PFSK-1 (cell line): ENCODE results near the gene INPP5A.

Experiments
- POLR2AphosphoS5 ChIP-seq: IDR thresholded peaks from 2 replicates; pipeline ENCODE4 v1.6.1; 2012; ENCODE audit warnings: low read depth, mild to moderate bottlenecking, control low read depth, low read length, moderate library complexity
- SIN3A ChIP-seq: IDR thresholded peaks from 2 replicates; pipeline ENCODE4 v1.6.1; 2012; ENCODE audit warnings: mild to moderate bottlenecking, low read length, moderate library complexity, borderline replicate concordance; ENCODE audit not compliant: insufficient read depth
- TAF1 ChIP-seq: IDR thresholded peaks from 2 replicates; pipeline ENCODE4 v1.6.1; 2012; ENCODE audit warnings: low read length, control low read depth, borderline replicate concordance; ENCODE audit not compliant: insufficient read depth
- TF ChIP-seq, protein P1 (sequence below), 2 experiments: IDR thresholded peaks; 2 replicates each; pipeline versions ENCODE4 v1.6.1 to v1.8.0; 2011 to 2012; ENCODE audit warnings: low read depth in 2 of 2, low read length in 2 of 2, control low read depth in 1 of 2, inconsistent platforms in 1 of 2, mild to moderate bottlenecking in 1 of 2, moderate library complexity in 1 of 2; ENCODE audit not compliant: insufficient read depth in 1 of 2

GRCh38 chr10:132726951-132727350 is 189.4 kb downstream of the INPP5A start:
- no peak for TF ChIP-seq SIN3A
- no peak for TF ChIP-seq TAF1
- TF ChIP-seq, protein P1, sequence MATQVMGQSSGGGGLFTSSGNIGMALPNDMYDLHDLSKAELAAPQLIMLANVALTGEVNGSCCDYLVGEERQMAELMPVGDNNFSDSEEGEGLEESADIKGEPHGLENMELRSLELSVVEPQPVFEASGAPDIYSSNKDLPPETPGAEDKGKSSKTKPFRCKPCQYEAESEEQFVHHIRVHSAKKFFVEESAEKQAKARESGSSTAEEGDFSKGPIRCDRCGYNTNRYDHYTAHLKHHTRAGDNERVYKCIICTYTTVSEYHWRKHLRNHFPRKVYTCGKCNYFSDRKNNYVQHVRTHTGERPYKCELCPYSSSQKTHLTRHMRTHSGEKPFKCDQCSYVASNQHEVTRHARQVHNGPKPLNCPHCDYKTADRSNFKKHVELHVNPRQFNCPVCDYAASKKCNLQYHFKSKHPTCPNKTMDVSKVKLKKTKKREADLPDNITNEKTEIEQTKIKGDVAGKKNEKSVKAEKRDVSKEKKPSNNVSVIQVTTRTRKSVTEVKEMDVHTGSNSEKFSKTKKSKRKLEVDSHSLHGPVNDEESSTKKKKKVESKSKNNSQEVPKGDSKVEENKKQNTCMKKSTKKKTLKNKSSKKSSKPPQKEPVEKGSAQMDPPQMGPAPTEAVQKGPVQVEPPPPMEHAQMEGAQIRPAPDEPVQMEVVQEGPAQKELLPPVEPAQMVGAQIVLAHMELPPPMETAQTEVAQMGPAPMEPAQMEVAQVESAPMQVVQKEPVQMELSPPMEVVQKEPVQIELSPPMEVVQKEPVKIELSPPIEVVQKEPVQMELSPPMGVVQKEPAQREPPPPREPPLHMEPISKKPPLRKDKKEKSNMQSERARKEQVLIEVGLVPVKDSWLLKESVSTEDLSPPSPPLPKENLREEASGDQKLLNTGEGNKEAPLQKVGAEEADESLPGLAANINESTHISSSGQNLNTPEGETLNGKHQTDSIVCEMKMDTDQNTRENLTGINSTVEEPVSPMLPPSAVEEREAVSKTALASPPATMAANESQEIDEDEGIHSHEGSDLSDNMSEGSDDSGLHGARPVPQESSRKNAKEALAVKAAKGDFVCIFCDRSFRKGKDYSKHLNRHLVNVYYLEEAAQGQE (IDR thresholded peaks at IDR 0.05; ENCODE audit: insufficient read depth in 1 of 2, low read depth in 2 of 2, low read length in 2 of 2): no peak
- no peak for TF ChIP-seq POLR2AphosphoS5
